ENCODE measurements around the gene OSBPL7. TPM values are rescaled to one million over a fixed set of nuclear protein-coding genes. Genes with fewer than 3 reads are reported as not detected.
A peak's percentile ranks its signal among the peaks of the same experiment; 100 is the strongest.

Gene OSBPL7
- polyA plus RNA-seq (2013, experiment 1 of 2): 5.8 TPM
- 5.3 TPM for polyA plus RNA-seq (2013, experiment 2 of 2)

DNA sequence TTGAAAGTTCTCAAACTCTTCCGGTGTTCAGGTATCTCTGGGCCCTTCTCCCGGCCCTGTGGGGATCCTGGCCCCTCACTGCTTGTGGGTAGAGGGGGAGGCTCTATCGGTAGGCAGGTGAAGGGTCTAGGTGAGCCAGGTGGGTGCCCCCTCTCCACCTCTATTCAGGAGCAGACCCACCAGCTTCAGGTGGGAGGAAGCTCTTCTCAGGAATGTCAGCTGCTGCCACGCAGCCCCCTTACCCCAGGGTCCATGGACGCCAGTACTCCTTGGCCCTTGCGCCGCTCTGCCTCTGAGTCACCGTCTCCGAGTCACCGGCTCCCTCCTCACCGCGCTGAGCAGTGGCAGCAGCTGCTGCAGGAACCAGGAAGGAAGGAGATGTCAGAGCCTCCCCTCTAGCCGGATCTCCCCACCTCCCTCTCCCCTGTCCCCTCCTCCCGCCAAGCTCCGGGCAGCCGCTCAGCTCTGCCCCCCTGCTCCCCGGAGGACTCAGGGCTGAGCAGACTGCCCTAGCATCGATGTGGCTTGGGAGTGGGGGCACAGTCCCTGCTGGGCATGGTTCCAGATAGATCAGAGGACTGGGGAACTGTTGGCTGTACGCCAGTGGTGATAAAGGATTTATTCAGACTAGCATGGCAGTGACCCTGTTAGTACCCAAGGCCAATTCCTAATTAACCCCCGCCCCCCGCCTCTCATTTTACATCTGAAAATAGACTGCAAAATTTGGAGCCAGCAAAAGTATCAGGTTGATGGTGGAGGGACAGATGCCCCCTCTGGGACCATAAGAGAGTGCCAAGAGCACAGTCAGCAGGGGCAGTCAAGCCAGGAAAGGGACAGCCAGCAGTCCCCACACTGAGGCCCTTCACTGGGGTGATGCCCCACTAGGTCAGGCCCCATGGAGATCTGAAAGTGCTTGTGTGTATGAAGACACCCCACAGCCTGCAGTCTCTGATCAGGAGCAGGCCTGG, at the start of gene OSBPL7:
Gene OSBPL7 (minus strand): TSS at position 371 of the 968 bp plus-strand sequence. CDS start 1,516 bp downstream, outside the sequence.
- WGBS, 2 donors (ENCODE audit: extremely low coverage in 2 of 2, insufficient read length in 2 of 2, insufficient replicate concordance in 1 of 2): no CpG with 5 or more reads among the region's 21 CpGs
- peak within 1 kb of the TSS; percentile 70 for H2AK5ac ChIP-seq (ENCODE audit: low read depth, low read length)
- peak within 1 kb of the TSS; percentile 92 for H3K9ac ChIP-seq (ENCODE audit: low read depth, low read length, poor library complexity)
- H3K4me3 ChIP-seq (ENCODE audit: low read length in 2 of 2): peak within 1 kb of the TSS; percentile 90 to 94
- peaks cover 4% of the 10 kb centered on the region for H3K79me1 ChIP-seq (ENCODE audit: low read depth, low read length)
- peak within 1 kb of the TSS; percentile 80 for H3K18ac ChIP-seq (ENCODE audit: low read length)
- no peaks in the 10 kb centered on the region for H3K27me3 ChIP-seq (ENCODE audit: control insufficient read depth in 3 of 3, insufficient read depth in 3 of 3, low read depth in 1 of 3, low read length in 3 of 3)
- peak within 1 kb of the TSS; percentile 88 for H2AFZ ChIP-seq (ENCODE audit: low read length)
- peak within 1 kb of the TSS; percentile 28 for H2BK15ac ChIP-seq (ENCODE audit: low read length)
- DNase-seq (ENCODE audit: low spot score): peak; percentile 41
- H3K36me3 ChIP-seq (replicated peaks in 1 of 2; ENCODE audit: control insufficient read depth in 2 of 2, insufficient read depth in 2 of 2, low read length in 2 of 2): peaks cover 24 to 29% of the 10 kb centered on the region in 2 donors
- no peak within 1 kb of the TSS for H3K4ac ChIP-seq (ENCODE audit: low read length)
- peaks cover 7 to 9% of the 10 kb centered on the region in 2 donors for H3K4me1 ChIP-seq (ENCODE audit: control insufficient read depth in 2 of 2, insufficient read depth in 1 of 2, low read depth in 1 of 2, low read length in 2 of 2)
- H3K23ac ChIP-seq (ENCODE audit: low read depth, low read length, poor library complexity): peak within 1 kb of the TSS; percentile 87
- H3K9me3 ChIP-seq (replicated peaks in 1 of 2; ENCODE audit: control insufficient read depth in 2 of 2, insufficient read depth in 1 of 2, low read depth in 1 of 2, low read length in 2 of 2): no peaks in the 10 kb centered on the region
- no peak within 1 kb of the TSS for H2BK12ac ChIP-seq (ENCODE audit: low read length)
- no peak within 1 kb of the TSS for H4K91ac ChIP-seq (ENCODE audit: low read depth, low read length, poor library complexity)
- no peak within 1 kb of the TSS for H2BK120ac ChIP-seq (ENCODE audit: low read depth, low read length)
- H3K4me2 ChIP-seq (ENCODE audit: insufficient read depth, low read length, poor library complexity, severe bottlenecking): peak within 1 kb of the TSS; percentile 86
- no peak within 1 kb of the TSS for H3K27ac ChIP-seq (replicated peaks; ENCODE audit: low read length)
- H3K14ac ChIP-seq (ENCODE audit: low read length): peak within 1 kb of the TSS; percentile 71
- H4K8ac ChIP-seq (ENCODE audit: low read depth, low read length): peak within 1 kb of the TSS; percentile 82
- H2BK5ac ChIP-seq (ENCODE audit: low read length): peak within 1 kb of the TSS; percentile 2

GRCh38 chr17:47871048-47871447, 49.5 kb upstream of the OSBPL7 start:
- Histone ChIP-seq H3K27me3 (ENCODE audit: control insufficient read depth in 3 of 3, insufficient read depth in 3 of 3, low read depth in 1 of 3, low read length in 3 of 3) (peaks cover 0 to 100% (median 19%) of the 10 kb centered on the region in 3 experiments), H3K14ac (ENCODE audit: low read length) (no peak overlapping the region), H3K4me2 (ENCODE audit: insufficient read depth, low read length, poor library complexity, severe bottlenecking) (no peak overlapping the region), H3K79me1 (ENCODE audit: low read depth, low read length) (no peaks in the 10 kb centered on the region), H3K4me1 (ENCODE audit: control insufficient read depth in 2 of 2, insufficient read depth in 1 of 2, low read depth in 1 of 2, low read length in 2 of 2) (peaks cover 0 to 18% of the 10 kb centered on the region in 2 donors), H3K27ac (replicated peaks; ENCODE audit: low read length) (no peak overlapping the region), H2BK12ac (ENCODE audit: low read length) (no peak overlapping the region), H3K4ac (ENCODE audit: low read length) (no peak overlapping the region), H2AK5ac (ENCODE audit: low read depth, low read length) (no peak overlapping the region), H2AFZ (ENCODE audit: low read length) (no peak overlapping the region), H3K23ac (ENCODE audit: low read depth, low read length, poor library complexity) (no peak overlapping the region), H4K91ac (ENCODE audit: low read depth, low read length, poor library complexity) (no peak overlapping the region), H2BK15ac (ENCODE audit: low read length) (no peak overlapping the region), H3K18ac (ENCODE audit: low read length) (no peak overlapping the region), H3K36me3 (replicated peaks in 1 of 2; ENCODE audit: control insufficient read depth in 2 of 2, insufficient read depth in 2 of 2, low read length in 2 of 2) (no peaks in the 10 kb centered on the region), H4K8ac (ENCODE audit: low read depth, low read length) (no peak overlapping the region), H3K9ac (ENCODE audit: low read depth, low read length, poor library complexity) (no peak overlapping the region), H3K4me3 (ENCODE audit: low read length in 2 of 2) (no peak overlapping the region), H2BK120ac (ENCODE audit: low read depth, low read length) (no peak overlapping the region), H2BK5ac (ENCODE audit: low read length) (no peak overlapping the region), H3K9me3 (replicated peaks in 1 of 2; ENCODE audit: control insufficient read depth in 2 of 2, insufficient read depth in 1 of 2, low read depth in 1 of 2, low read length in 2 of 2) (no peaks in the 10 kb centered on the region)
- no peak for DNase-seq (ENCODE audit: low spot score)

DNA sequence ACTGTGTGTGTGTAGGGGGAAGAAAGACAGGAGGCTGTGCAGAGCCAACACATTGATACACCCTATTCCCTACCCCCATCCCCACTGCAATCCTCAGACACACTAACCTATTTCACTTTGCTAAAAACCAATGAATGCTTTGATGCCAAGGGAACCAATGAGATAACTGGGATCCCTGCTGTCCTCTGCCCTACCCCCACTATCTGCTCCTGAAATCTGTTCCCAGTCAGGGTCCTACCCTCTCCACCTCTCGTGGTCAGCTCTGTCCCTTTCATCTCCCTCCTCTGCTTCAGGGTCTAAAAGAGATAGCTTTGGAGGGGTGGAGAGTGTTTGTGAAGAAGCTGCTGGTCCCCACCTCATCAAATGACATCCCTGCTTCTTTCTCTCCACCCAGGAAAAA, 48.5 kb upstream of the OSBPL7 start:
- Histone ChIP-seq H3K79me1 (ENCODE audit: low read depth, low read length) (no peaks in the 10 kb centered on the region), H4K91ac (ENCODE audit: low read depth, low read length, poor library complexity) (no peak overlapping the region), H2BK15ac (ENCODE audit: low read length) (no peak overlapping the region), H3K18ac (ENCODE audit: low read length) (no peak overlapping the region), H3K4ac (ENCODE audit: low read length) (no peak overlapping the region), H3K4me3 (ENCODE audit: low read length in 2 of 2) (no peak overlapping the region), H2AFZ (ENCODE audit: low read length) (no peak overlapping the region), H3K9ac (ENCODE audit: low read depth, low read length, poor library complexity) (no peak overlapping the region), H3K14ac (ENCODE audit: low read length) (no peak overlapping the region), H3K36me3 (replicated peaks in 1 of 2; ENCODE audit: control insufficient read depth in 2 of 2, insufficient read depth in 2 of 2, low read length in 2 of 2) (no peaks in the 10 kb centered on the region), H3K4me2 (ENCODE audit: insufficient read depth, low read length, poor library complexity, severe bottlenecking) (no peak overlapping the region), H2BK120ac (ENCODE audit: low read depth, low read length) (no peak overlapping the region), H2BK5ac (ENCODE audit: low read length) (no peak overlapping the region), H2BK12ac (ENCODE audit: low read length) (no peak overlapping the region), H3K23ac (ENCODE audit: low read depth, low read length, poor library complexity) (no peak overlapping the region), H3K27me3 (ENCODE audit: control insufficient read depth in 3 of 3, insufficient read depth in 3 of 3, low read depth in 1 of 3, low read length in 3 of 3) (peaks cover 0 to 100% (median 19%) of the 10 kb centered on the region in 3 experiments), H3K4me1 (ENCODE audit: control insufficient read depth in 2 of 2, insufficient read depth in 1 of 2, low read depth in 1 of 2, low read length in 2 of 2) (peaks cover 0 to 16% of the 10 kb centered on the region in 2 donors), H3K27ac (replicated peaks; ENCODE audit: low read length) (no peak overlapping the region), H4K8ac (ENCODE audit: low read depth, low read length) (no peak overlapping the region), H2AK5ac (ENCODE audit: low read depth, low read length) (no peak overlapping the region), H3K9me3 (replicated peaks in 1 of 2; ENCODE audit: control insufficient read depth in 2 of 2, insufficient read depth in 1 of 2, low read depth in 1 of 2, low read length in 2 of 2) (no peaks in the 10 kb centered on the region)
- DNase-seq (ENCODE audit: low spot score): no peak
- WGBS, 2 donors (ENCODE audit: extremely low coverage in 2 of 2, insufficient read length in 2 of 2, insufficient replicate concordance in 1 of 2): no CpG with 5 or more reads among the region's 1 CpG

GRCh38 chr17:47869114-47869513, 47.5 kb upstream of the OSBPL7 start:
- Histone ChIP-seq H2BK12ac (ENCODE audit: low read length) (no peak overlapping the region), H3K79me1 (ENCODE audit: low read depth, low read length) (no peaks in the 10 kb centered on the region), H3K9me3 (replicated peaks in 1 of 2; ENCODE audit: control insufficient read depth in 2 of 2, insufficient read depth in 1 of 2, low read depth in 1 of 2, low read length in 2 of 2) (no peaks in the 10 kb centered on the region), H2AK5ac (ENCODE audit: low read depth, low read length) (no peak overlapping the region), H2BK15ac (ENCODE audit: low read length) (peak overlapping the region; percentile 30), H3K27ac (replicated peaks; ENCODE audit: low read length) (no peak overlapping the region), H3K4me3 (ENCODE audit: low read length in 2 of 2) (no peak overlapping the region), H3K36me3 (replicated peaks in 1 of 2; ENCODE audit: control insufficient read depth in 2 of 2, insufficient read depth in 2 of 2, low read length in 2 of 2) (no peaks in the 10 kb centered on the region), H3K14ac (ENCODE audit: low read length) (no peak overlapping the region), H2BK5ac (ENCODE audit: low read length) (no peak overlapping the region), H2AFZ (ENCODE audit: low read length) (no peak overlapping the region), H4K8ac (ENCODE audit: low read depth, low read length) (no peak overlapping the region), H3K18ac (ENCODE audit: low read length) (peak overlapping the region; percentile 49), H2BK120ac (ENCODE audit: low read depth, low read length) (no peak overlapping the region), H3K4me1 (ENCODE audit: control insufficient read depth in 2 of 2, insufficient read depth in 1 of 2, low read depth in 1 of 2, low read length in 2 of 2) (peaks cover 0 to 13% of the 10 kb centered on the region in 2 donors), H4K91ac (ENCODE audit: low read depth, low read length, poor library complexity) (no peak overlapping the region), H3K23ac (ENCODE audit: low read depth, low read length, poor library complexity) (no peak overlapping the region), H3K9ac (ENCODE audit: low read depth, low read length, poor library complexity) (no peak overlapping the region), H3K27me3 (ENCODE audit: control insufficient read depth in 3 of 3, insufficient read depth in 3 of 3, low read depth in 1 of 3, low read length in 3 of 3) (peaks cover 0 to 97% (median 18%) of the 10 kb centered on the region in 3 experiments), H3K4ac (ENCODE audit: low read length) (no peak overlapping the region), H3K4me2 (ENCODE audit: insufficient read depth, low read length, poor library complexity, severe bottlenecking) (no peak overlapping the region)
- WGBS, 2 donors (ENCODE audit: extremely low coverage in 2 of 2, insufficient read length in 2 of 2, insufficient replicate concordance in 1 of 2): no CpG with 5 or more reads among the region's 2 CpGs
- DNase-seq (ENCODE audit: low spot score): no peak
